Pons (tissue), 1 donor: ENCODE measurements around the gene NADK2.
A peak's percentile ranks its signal among the peaks of the same experiment; 100 is the strongest.
"Not testable (repeated sequence)": the region's sequence is repeated elsewhere in the genome, so short reads cannot be mapped to it uniquely, and the experiment has no call there.

Experiments used
- DNase-seq: peaks from one replicate; pipeline ENCODE4 v3.0.0-alpha.2; 2016; ENCODE audit warnings: low spot score

Gene NADK2, protein sequence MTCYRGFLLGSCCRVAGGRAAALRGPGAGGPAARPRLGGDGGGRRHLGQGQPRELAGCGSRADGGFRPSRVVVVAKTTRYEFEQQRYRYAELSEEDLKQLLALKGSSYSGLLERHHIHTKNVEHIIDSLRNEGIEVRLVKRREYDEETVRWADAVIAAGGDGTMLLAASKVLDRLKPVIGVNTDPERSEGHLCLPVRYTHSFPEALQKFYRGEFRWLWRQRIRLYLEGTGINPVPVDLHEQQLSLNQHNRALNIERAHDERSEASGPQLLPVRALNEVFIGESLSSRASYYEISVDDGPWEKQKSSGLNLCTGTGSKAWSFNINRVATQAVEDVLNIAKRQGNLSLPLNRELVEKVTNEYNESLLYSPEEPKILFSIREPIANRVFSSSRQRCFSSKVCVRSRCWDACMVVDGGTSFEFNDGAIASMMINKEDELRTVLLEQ

DNA sequence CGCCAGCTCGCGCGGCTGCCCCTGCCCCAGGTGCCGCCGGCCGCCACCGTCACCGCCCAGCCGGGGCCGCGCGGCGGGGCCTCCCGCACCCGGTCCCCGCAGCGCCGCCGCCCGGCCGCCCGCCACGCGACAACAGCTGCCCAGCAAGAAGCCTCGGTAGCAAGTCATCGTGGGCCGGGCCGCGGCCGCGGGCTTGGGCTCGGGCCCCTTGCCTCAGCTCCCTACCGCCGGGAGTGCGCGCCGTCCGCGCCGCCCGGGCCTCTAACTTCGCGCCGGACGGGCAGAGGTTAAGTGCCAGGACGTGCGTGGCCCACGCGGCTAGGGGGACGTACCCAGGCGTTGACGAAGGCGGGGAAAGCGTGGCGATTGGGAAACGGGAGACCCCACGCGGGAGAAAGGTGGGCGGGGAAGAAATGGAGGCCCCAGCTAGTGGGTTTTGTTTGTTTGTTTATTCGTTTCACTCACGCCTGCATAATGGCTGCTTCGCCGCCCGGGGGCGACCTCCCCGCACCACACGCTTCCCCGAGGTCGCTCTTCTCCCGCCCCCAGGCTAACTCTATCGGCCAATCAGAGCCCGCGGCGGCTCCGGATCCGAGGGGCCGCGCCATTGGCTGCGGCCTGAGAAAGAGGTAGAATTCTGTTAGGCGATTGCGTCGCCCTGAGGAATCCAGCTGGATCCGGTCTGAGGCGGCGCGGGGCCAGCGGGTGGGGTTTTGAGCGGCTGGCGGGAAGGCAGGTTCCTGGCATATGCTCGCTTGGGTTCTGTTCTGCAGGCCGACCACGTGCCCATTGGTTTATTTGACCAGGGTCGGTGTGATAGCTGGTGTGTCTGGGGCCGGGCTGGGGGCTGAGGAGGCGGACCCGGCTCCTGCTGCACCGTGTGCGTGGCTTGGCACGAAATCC is at the start of gene NADK2:
Gene NADK2 (minus strand): TSS at position 295 of the 903 bp plus-strand sequence. CDS start 127 bp downstream, at position 168.
- DNase-seq, result peak; percentile 98

DNA sequence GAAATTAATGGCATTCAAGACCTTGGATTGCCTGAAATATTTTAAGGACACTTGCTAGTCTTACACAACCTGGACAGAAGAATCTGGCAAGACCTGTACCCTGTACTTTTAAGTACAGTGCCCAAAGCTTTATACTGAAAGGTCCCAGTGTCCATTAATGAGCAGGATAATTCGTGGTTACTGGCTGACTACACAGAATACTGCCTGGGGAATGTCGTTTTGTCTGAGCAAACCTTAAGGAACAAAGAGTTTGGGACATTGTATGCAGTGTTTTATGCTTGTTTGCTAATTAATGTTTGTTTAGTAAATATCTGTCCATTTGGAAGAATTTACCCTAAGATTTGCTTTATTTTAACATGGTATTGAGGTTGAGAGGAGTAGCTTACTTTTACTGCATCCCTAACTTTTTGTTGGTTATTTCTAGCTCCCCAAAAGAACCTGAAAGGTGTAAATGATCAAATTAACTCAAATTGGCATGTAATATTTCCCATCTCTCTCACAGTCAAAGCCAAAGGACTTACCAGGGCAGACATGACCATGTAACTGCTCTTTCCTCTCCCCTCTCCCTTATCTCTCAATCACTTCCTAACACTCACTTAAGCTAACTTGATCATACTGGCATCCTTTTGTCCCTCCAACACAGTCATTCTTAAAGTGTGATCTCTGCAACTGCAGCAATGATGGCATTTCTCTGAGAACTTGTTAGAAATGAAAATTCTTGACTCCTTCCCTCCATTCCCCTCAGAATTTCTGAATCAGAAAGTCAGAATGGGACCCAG is 44.3 kb upstream of the NADK2 start:
- no peak for DNase-seq

DNA sequence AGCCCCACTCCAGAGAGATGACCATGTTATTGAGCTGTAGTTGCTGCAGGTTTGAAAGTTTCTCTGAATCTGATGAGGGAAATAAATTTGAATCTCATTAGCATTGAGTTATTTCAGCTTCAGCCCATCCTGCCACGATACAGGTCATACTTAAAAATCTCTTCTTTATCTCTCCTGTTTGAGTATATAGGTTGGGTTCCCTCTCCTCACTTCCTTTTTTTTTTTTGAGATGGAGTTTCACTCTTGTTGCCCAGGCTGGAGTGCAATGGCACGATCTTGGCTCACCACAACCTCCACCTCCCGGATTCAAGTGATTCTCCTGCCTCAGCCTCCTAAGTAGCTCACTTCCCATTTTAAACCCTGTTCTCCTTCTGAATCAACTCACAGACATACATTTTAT is 42.0 kb upstream of the NADK2 start:
- DNase-seq, result not testable (repeated sequence)

DNA sequence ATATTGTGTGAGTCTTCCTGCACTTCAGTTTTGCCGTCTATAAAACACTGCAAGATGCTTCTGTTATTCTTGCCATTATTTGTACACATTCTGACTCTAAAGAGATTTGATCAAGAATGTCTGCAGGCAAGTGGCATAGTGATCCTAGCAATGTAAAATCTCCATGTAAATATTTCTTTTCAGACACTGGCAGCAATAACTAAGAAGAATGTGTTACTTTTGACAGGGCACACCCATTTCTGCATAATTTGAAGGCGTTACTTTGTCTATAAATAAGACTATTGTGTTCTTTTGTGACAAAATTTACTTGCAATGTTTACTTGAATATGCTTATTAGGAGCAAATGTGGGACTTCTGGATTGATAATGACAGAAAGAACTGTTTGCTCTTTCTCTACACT is 39.9 kb upstream of the NADK2 start:
- DNase-seq, result no peak

DNA sequence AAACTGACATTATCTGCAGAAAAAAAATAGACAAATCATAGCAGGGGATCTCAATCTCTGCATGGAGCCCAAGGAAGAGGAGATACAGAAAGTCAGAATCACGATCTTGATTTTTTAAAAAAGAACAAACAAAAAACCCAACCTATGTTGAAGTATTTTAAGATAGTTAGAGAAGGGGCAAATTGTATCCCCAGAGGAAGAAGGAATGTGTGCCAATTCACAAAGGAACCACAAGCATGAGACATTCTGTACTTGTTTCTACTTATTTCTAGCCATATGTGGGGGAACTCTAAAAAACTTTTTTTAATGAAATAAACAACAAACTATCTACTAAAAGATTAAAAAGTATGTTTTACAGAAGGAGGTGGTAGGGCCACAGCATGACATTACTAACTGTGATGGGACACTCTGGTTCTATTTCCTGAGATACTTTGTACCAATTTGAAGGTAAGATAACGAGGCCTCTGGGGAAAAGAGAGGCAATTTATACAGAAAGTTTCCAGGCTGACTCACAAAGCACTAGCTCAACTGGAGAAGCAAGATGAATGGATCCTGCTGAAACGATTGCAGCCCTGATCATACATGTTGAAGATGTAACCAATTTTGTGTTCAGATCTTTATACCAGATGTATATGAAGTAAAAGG is 37.5 kb upstream of the NADK2 start:
- DNase-seq, result no peak

DNA sequence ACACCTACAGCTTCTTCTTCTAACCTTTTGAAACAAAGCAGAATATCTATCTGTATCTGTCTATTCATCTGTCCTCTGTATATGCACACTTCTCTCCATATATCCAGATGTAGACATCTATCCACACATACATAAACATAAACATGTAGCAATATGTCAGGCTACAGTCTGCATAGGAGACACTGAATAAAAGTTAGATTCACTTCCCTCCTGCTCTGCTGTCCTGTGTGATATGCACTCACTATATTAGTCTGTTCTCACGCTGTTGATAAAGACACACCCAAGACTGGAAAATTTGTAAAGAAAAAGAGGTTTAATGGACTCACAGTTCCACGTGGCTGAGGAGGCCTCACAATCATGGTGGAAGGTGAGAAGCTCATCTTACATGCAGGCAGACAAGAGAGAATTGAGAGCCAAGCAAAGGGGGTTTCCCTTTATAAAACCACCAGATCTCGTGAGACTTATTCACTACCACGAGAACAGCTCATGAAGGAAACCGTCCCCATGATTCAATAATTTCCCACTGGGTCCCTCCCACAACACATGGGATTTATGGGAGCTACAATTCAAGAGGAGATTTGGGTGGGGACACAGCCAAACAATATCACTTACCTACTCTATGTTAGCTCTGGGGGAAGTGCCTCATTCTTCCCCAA is 35.9 kb upstream of the NADK2 start:
- no peak for DNase-seq

DNA sequence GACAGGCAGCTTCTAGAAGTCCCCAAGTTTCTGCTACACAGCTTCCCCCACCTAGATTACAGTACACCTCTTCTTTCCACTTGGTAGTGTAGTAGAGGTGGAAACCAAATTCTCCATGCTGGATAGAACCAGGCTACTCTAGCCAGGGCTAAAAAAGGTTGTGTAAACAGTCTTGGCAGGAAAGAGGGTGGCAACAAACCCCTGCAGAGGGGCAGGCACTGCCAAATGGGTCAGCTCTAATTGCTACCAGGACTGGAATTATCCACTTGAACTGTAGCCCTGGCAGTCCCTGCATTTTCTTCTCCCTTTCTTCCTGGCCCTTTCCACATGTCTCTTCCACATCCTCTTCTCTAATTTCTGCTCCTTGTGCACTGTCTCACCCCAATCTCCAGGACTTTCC is 35.1 kb upstream of the NADK2 start:
- peak; percentile 46 for DNase-seq

DNA sequence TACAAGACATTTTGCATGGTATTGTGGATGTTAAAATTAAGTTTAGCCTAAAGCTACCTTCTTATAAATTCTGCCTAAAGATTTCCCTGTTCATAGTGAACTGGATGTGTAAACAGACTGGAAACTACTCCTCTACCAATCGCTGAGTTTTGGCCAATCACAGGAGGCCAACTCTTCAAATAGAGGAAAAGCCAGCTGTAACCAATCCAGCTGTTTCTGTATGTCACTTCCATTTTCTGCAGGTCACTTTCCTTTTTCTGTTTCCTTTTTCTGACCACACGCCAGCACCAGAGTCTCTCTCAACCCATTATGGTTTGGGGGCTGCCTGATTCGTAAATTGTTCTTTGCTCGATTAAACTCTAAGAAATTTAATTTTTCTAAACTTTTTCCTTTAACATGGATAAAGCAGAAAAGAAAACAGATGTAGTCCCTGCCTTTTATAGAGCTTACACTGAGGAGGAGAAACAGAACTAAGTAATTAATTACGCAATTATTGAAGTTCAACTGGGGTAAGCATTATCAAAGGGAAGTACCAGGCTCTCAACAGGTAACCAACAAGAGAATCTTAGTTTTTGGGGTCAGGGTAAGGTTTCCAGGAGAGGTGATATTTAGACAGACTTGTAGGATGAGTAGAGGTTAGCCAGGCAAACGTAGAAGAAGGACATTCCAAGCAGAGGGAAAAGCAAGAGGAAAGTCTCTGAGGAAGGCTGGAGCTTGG is 32.2 kb upstream of the NADK2 start:
- no peak for DNase-seq

DNA sequence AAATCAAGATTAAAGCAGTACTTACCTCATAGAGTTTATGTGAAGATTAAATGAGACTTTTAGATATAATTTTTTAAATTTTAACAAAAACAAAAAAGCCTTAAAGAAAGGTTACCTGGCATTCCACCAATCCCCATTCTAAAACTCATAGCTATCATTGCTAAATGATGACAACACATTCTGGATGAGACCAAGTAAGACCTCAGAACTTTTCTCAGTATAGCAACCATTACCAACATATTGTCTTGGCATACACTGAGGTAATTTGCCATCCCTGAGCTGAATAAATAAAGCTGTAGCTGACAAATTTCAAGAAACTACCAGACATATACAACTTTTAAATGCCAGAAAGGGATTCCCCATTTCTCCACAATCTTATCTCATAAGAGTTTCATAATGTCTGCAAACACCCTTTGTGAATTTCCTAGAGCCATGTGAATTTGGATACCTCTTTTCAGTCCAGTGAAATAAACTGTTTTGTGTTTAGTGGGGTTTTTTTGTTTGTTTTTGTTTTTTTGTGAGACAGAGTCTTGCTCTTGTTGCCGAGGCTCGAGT is 30.5 kb upstream of the NADK2 start:
- no peak for DNase-seq

DNA sequence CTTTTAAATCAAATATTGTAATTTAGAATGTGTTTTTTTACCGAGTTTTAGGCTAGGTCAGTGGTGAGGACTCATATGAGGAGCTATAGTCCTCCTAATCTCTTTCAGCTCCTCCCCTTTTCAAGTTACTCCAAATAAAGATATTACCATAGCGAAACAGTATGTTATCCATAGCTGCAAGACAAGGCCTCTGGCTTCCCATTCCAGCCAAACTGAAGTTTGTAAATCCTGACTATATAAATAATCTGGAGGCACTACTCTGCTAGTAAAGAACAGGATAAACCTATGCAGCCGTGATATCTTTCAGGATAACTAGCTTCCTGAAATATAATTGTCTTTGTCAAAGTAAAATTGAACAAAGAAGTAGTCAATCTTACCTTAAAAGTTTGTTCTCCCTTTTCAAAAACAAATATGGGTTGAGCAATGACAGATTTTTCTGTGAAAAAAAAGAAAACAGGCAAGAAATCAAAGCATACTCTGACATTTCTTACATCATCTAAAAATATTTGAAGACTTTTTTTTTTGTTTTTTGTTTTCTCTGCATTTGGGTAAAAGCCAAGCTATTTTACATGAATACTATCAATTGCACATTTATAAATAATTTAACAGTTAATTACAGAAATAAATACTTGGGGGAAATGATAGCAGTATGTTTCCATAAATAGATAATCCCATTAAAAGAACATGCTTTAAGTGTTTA is 29.3 kb upstream of the NADK2 start:
- DNase-seq, result no peak

DNA sequence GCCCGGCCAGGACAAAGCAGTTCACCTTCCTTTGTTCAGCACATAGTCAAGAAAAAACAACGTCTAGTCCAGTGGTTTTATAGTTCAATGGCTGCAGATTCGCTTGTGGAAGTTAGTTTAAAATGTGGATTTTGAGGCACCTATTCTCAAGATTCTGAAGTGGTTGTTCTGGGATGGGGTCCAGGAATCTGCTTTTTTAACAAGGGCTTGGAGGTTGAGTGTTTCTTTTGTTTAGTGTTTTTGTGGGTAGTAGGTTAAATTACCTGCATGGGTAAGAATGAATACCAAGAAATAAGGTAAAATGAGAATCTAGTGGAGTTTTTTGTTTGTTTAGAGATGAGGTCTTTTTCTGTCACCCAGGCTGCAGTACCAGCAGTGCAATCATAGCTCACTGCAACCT is 28.4 kb upstream of the NADK2 start:
- DNase-seq, result no peak

DNA sequence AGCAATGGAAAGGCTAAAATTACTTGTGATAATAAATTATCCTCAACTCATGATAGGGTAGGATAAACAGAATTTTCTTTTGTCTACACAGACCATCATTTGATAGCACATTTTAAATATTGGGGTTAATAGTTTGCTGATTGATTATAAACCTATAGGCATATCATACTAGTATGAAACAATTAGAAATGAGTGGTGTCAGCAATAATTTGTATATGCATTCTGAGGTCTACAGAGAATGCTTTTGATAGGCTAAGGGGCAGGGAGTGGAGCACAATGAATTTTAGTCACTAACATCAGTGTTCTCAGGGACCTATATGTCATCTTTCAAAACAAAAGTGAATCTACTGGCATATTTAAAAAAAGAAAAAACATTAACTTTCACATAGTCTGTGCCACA is 27.8 kb upstream of the NADK2 start:
- DNase-seq, result no peak

DNA sequence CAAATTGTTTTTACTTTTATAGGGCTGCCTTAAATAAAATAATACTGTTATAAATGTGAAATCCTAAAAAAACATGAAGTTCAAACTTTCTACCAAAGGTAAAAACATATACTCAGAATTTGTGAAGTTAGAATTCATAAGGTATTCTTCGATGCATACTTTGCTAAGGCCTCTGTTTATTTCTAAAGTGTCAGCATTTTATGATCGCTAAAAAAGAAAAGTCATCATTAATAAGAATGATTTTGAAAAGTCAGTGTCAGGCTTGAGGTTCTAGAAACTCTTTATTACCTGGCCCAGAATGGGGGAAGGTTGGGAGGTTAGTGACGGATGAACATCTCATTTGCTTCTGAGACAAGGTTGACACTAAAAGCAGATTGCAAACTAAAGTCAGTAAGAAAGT is 26.2 kb upstream of the NADK2 start:
- DNase-seq, result no peak

DNA sequence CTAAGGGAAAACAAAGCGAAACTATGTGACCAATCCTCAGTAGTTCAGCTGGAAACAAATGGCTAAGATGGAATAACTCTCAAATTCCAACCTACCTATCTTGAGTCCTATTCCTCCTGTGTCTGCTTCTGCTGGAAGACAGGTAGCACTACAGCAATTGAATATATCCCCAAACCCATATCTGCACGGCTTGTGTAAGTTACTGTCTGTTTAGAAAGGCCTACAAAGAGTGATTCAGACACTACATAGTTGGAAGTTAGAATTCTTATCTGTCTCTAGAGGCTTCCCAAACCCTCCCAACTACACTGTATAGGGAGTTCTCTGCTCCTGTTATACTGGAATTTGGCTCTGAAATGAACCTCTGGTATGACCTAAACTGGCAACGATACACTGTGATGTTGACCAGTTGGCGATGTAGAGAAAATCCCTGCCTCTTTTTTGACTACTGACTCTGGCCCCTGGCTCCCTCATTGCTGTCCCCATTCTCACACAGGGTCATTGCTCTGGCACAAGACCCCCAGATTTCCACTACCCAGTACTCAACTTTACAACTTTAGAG is 22.6 kb upstream of the NADK2 start:
- DNase-seq, result no peak

DNA sequence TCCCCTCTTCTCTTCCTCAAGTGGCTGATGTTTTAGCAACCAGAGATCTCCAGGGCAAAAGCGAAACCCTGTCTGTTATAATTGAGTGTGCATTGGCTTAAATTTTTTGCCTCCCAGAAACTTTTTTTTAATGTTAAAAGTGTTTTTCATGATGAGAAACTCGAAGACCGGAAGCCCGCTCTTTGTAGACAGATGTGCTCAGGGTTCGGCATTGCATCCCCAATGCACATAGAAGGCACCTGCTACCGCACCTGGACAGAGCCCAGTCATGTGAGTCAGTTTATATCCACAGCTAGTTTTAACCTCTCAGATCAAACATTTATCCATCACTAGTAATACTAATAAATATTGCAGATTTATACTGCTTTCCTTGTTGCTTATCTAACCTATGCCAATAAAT is 19.5 kb upstream of the NADK2 start:
- DNase-seq, result no peak

DNA sequence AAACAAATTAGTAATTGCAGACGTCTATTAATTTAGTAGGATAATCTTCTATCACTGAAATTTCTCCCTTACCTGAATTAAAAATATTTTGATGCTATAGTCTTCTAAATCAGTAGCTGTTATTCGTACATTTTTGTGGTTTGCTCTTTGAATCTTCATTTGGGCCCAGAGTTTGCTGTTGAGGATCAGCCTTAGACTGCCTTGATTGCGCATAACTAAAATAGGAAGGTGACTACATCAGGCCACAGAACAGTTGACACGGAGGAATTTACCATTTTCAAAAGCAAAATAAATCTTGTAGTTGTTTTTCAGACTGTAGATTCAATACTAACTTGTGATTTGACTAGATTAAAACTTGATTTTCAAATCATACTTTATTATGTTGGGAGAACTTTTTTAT is 11.8 kb upstream of the NADK2 start:
- DNase-seq, result no peak

DNA sequence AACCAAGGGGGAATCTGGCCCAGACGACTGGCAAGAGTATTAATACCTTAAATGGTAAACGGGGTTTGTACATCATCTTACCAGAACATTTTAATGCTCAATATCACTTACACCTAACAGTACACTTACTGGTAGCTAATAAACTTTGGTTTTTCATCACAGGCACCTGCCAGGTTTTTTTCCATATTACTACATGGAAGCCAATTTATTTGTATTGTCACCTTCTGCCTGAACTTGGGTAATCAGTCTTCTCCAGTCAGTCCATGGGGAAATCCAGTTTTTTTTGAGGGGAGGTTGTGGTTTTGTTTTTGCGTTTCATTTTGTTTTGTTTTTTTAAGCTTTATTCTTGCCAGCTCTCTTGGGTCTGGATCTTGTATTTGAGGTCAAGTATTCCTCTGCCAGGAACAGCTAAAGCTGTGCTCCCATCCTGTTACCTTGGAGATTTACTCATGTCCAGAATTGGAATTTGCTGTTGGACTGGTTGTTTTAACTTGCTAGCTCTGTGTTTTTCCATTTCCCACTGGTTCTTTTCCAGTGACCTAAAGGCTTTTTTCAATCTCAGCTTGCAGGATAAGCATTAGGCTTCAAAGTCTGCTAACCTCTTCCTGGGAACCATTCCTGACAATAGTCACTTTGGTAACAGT is 11.1 kb upstream of the NADK2 start:
- peak; percentile 53 for DNase-seq

DNA sequence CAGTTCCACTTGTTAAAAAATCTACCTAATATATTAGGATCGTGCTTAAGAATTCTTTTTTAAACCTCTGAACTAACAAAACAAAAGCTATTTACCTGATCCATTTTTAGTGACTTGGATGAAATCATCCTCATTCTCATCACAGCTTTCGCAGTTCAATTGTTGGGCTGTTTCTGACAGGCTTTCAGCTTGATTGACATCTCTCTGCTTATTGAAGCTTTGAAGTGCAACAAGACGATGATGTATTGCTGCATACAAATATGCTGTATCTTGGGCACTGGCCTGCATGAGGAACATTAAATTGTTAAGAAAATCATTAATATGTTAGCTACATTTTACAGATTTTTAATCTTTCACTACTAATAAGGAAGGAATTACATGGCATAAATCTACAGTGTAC is 9.5 kb upstream of the NADK2 start:
- no peak for DNase-seq

DNA sequence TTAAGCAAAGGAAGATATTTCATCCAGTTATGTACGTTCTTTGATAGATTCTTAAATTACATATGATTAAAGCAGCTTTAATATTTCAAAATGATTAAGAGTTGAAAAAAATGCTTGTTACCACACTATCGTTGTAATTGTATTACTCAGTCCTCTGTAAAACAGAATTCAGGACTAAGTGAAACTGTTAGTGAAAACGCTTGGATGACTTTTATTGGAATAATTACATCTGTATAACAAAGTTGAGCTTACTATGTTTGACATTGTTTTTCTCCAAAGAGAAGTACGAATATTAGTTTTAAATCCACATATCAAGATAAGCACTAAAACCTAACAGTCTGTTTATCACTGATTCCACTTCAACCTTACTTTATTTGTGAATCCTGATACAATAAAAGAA is 8.7 kb upstream of the NADK2 start:
- no peak for DNase-seq
